ENCODE data around the gene CRAT. TPM values are rescaled to one million over a fixed set of nuclear protein-coding genes. Genes with fewer than 3 reads are reported as not detected.

CRAT gene
- total and polyA plus RNA-seq, 5 donors from 2014 or later: 8.7 to 12.5 (median 10.9) TPM

DNA sequence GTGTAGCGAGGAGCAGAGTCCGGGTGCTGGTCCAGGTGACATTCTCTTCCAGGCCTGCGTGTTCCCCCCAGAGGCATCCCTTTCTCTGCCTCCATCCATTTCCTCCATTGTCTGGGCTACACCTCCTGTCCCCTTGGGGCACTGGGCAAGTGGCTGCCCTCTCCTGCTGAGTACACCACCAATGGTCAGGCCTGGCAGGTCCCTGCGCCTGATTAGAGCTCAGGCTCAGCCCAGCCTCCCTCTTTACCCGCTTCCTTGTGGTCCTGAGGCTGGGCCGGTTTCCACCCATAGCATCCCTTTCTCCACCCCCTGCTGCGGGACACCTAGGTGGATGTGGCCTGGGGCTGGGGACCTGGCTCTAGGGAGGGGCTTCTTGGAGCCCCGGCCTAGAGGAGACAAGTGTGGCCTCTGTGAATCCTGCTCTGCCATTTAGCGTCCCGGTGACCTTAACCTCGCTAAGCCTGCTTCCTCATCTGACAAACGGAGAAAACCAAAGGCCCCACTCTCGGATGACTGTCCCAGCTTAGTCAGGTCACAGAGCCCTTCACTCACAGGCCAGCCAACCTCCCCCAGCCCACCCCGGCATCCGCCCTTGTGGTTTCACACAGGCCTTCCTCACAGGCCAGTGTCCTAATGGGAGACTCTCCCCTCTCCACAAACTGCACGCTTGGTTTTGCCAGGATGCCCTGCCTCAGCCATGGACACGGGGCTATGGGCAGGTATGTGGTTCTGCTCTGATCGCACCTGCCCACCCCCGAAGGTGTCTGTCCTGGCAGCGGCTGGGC is 16.8 kb downstream of the CRAT start:
- ATAC-seq (ENCODE audit: low read depth in 2 of 2) (no peak), DNase-seq (no peak)
- no peaks in the 10 kb centered on the region for H3K27me3 ChIP-seq (ENCODE audit: control insufficient read depth, insufficient read depth, low read length)
- H3K4me1 ChIP-seq (ENCODE audit: control insufficient read depth, insufficient read depth, low read length, poor library complexity, severe bottlenecking): no peaks in the 10 kb centered on the region
- H3K36me3 ChIP-seq (ENCODE audit: control insufficient read depth, insufficient read depth, low read length): peaks cover 12% of the 10 kb centered on the region
- Mint-ChIP-seq H3K27me3 (no peaks in the 10 kb centered on the region), H3K9me3 (no peaks in the 10 kb centered on the region), H3K4me1 (no peaks in the 10 kb centered on the region), H3K27ac (no peak overlapping the region), H3K4me3 (no peak overlapping the region), H3K36me3 (peaks cover 3% of the 10 kb centered on the region)
- no peak overlapping the region for H3K27ac ChIP-seq (ENCODE audit: insufficient read depth, low read length, poor library complexity, severe bottlenecking)
- H3K4me3 ChIP-seq (ENCODE audit: low read depth, low read length): no peak overlapping the region
- no peaks in the 10 kb centered on the region for H3K9me3 ChIP-seq (ENCODE audit: control insufficient read depth in 2 of 2, low read length in 2 of 2)

DNA sequence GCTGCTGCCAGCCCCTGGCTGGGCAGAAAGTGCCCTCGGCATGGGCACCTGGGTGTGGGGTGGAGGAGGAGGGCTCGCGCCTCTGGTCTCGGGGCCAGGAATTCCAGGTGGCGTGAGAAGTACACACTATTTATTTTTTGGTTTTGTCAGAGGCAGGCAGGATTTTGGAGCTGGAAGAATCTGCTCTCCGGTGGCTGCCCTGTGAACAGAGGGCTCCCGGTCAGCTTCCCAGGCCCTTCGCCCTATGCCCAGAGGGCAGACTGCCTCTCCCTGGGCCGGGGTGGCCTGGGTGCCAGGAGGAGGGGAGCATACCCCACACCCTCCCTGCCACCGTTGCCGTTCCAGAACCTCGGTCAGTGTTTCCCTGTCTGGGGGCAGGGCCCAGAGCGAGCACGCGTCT is 21.3 kb downstream of the CRAT start:
- no peak overlapping the region for H3K4me3 ChIP-seq (ENCODE audit: low read depth, low read length)
- no peak for ATAC-seq (ENCODE audit: low read depth in 2 of 2)
- peaks cover 37% of the 10 kb centered on the region for H3K36me3 ChIP-seq (ENCODE audit: control insufficient read depth, insufficient read depth, low read length)
- no peaks in the 10 kb centered on the region for H3K27me3 ChIP-seq (ENCODE audit: control insufficient read depth, insufficient read depth, low read length)
- H3K4me1 Mint-ChIP-seq: peaks cover 0 to 3% (median 0%) of the 10 kb centered on the region in 4 donors
- no peaks in the 10 kb centered on the region for H3K27me3 Mint-ChIP-seq
- no peaks in the 10 kb centered on the region for H3K9me3 Mint-ChIP-seq
- H3K9me3 ChIP-seq (ENCODE audit: control insufficient read depth in 2 of 2, low read length in 2 of 2): no peaks in the 10 kb centered on the region
- peaks cover 9% of the 10 kb centered on the region for H3K36me3 Mint-ChIP-seq
- no peak overlapping the region for H3K27ac ChIP-seq (ENCODE audit: insufficient read depth, low read length, poor library complexity, severe bottlenecking)
- H3K4me1 ChIP-seq (ENCODE audit: control insufficient read depth, insufficient read depth, low read length, poor library complexity, severe bottlenecking): no peaks in the 10 kb centered on the region
- no peak overlapping the region for H3K27ac Mint-ChIP-seq
- H3K4me3 Mint-ChIP-seq: no peak overlapping the region
- no peak for DNase-seq

DNA sequence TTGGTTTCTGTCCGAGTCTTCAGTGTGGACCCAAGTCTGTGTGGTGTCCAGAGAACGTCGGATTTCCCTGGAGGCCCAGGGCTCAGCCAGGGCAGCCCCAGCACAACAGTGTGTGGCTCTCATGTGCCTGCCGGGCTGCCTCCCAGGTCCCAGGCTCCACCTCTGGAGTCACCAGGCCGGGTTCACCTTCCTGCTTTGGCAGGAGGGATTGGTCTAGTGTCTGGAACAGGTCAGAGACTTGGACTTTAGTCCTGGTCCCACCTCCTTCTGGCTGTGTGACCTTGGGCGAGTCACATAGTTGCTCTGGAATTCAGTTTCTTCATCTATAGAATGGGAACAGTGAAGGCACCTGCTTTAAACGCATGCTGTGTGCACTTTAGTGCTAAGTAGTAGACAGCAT is 26.5 kb downstream of the CRAT start:
- H3K4me3 Mint-ChIP-seq: peak overlapping the region in 1 of 4 donors; percentile 38
- no peak for DNase-seq
- H3K27me3 ChIP-seq (ENCODE audit: control insufficient read depth, insufficient read depth, low read length): no peaks in the 10 kb centered on the region

DNA sequence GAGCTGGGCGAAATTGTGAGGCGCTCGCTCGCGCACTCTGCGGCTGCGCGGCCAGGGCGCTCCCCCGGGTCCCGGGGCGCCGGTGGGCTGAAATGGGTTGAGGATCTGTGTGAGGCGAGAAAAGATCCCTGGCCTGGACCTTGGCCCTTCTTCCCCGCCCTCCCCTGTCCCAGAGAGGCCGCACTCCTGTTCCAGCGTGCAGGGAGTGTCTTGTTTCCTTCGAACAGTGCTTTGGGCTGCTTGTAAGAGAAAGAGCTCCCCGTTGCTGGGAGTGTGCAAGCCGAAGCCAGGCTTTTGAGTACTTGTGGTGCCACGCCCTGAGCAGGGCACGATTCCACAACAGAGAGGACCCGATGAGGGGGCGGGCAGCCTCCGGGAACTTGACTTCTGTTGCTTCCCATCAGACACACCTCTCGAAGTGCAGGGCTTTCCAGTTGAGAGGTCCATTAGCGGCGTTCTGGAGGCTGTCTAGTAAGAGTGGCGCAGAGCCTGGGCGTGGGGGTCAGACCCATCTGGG is 29.1 kb downstream of the CRAT start:
- ATAC-seq (ENCODE audit: low read depth in 2 of 2) (no peak), DNase-seq (no peak)
- Histone ChIP-seq H3K4me3 (ENCODE audit: low read depth, low read length) (peak overlapping the region; percentile 76), H3K9me3 (ENCODE audit: control insufficient read depth in 2 of 2, low read length in 2 of 2) (no peaks in the 10 kb centered on the region), H3K36me3 (ENCODE audit: control insufficient read depth, insufficient read depth, low read length) (peaks cover 17% of the 10 kb centered on the region), H3K27me3 (ENCODE audit: control insufficient read depth, insufficient read depth, low read length) (no peaks in the 10 kb centered on the region), H3K27ac (ENCODE audit: insufficient read depth, low read length, poor library complexity, severe bottlenecking) (peak overlapping the region; percentile 73), H3K4me1 (ENCODE audit: control insufficient read depth, insufficient read depth, low read length, poor library complexity, severe bottlenecking) (peaks cover 20% of the 10 kb centered on the region)
- Mint-ChIP-seq H3K27me3 (peaks cover 5% of the 10 kb centered on the region), H3K36me3 (no peaks in the 10 kb centered on the region), H3K4me3 (peak overlapping the region; percentile 90 to 97 (median 94)), H3K9me3 (no peaks in the 10 kb centered on the region), H3K4me1 (peaks cover 0 to 31% (median 19%) of the 10 kb centered on the region in 4 donors), H3K27ac (peak overlapping the region in 2 of 3 donors; percentile 77 to 78)

More for the DNA sequence above, 26.5 kb downstream of the CRAT start:
- peaks cover 20% of the 10 kb centered on the region for H3K4me1 ChIP-seq (ENCODE audit: control insufficient read depth, insufficient read depth, low read length, poor library complexity, severe bottlenecking)
- Mint-ChIP-seq H3K9me3 (no peaks in the 10 kb centered on the region), H3K36me3 (peaks cover 9% of the 10 kb centered on the region), H3K27ac (no peak overlapping the region), H3K4me1 (peaks cover 0 to 30% (median 18%) of the 10 kb centered on the region in 4 donors), H3K27me3 (peaks cover 5% of the 10 kb centered on the region)
- H3K9me3 ChIP-seq (ENCODE audit: control insufficient read depth in 2 of 2, low read length in 2 of 2): no peaks in the 10 kb centered on the region
- no peak overlapping the region for H3K4me3 ChIP-seq (ENCODE audit: low read depth, low read length)
- no peak for ATAC-seq (ENCODE audit: low read depth in 2 of 2)
- no peak overlapping the region for H3K27ac ChIP-seq (ENCODE audit: insufficient read depth, low read length, poor library complexity, severe bottlenecking)
- H3K36me3 ChIP-seq (ENCODE audit: control insufficient read depth, insufficient read depth, low read length): peaks cover 25% of the 10 kb centered on the region

DNA sequence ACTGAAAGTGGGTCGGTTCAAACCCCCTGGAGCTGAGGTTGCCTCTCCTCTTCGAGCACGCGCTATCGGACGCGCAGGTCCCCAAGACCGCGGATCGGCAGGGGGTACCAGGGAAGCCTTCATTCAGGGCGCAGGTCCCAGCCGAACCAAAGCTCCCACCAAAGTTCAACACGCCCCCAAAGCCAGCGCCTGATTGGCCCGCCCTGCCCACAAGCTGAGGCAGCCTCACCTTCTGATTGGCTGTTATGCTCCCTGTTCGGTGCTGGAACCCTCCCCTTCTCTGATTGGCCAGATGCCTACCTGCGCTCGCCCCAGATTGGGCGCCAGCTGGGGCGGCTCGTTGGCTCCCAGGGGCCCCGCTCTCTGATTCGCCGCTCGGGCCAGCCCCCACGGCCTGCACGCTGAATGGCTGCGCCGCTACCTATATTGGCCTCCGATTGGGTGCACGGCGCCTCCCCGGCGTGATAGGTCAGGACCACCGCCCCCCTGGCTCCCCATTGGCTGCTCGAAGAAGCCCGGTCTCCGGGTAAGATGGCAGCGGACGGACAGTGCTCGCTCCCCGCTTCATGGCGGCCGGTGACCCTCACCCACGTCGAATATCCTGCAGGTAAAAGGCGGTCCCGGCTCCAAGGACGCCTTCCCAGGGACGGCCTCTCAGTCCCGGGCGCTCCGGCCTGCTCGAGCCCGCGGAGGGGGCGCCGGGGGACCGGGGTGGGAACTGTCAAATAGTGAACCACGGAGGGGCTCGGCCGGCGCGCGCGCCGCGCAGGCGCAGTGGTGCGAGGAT is 29.8 kb downstream of the CRAT start, which contains the start of gene DOLPP1:
DOLPP1 (plus strand) TSS at position 511 of the 787 bp plus-strand sequence; CDS start at position 532, 21 bp downstream.
- Mint-ChIP-seq H3K4me3 (peak within 1 kb of the TSS; percentile 90 to 97 (median 94)), H3K27me3 (peaks cover 5% of the 10 kb centered on the region), H3K4me1 (peaks cover 0 to 31% (median 19%) of the 10 kb centered on the region in 4 donors), H3K9me3 (no peaks in the 10 kb centered on the region), H3K27ac (peak within 1 kb of the TSS; percentile 66 to 84 (median 77)), H3K36me3 (no peaks in the 10 kb centered on the region)
- DNase-seq (peak; percentile 97 to 100 (median 99)), ATAC-seq (ENCODE audit: low read depth in 2 of 2) (peak; percentile 95 to 96)
- peak within 1 kb of the TSS; percentile 73 for H3K27ac ChIP-seq (ENCODE audit: insufficient read depth, low read length, poor library complexity, severe bottlenecking)
- H3K4me1 ChIP-seq (ENCODE audit: control insufficient read depth, insufficient read depth, low read length, poor library complexity, severe bottlenecking): peaks cover 20% of the 10 kb centered on the region
- no peaks in the 10 kb centered on the region for H3K9me3 ChIP-seq (ENCODE audit: control insufficient read depth in 2 of 2, low read length in 2 of 2)
- H3K36me3 ChIP-seq (ENCODE audit: control insufficient read depth, insufficient read depth, low read length): peaks cover 11% of the 10 kb centered on the region
- H3K4me3 ChIP-seq (ENCODE audit: low read depth, low read length): peak within 1 kb of the TSS; percentile 83
- no peaks in the 10 kb centered on the region for H3K27me3 ChIP-seq (ENCODE audit: control insufficient read depth, insufficient read depth, low read length)

DNA sequence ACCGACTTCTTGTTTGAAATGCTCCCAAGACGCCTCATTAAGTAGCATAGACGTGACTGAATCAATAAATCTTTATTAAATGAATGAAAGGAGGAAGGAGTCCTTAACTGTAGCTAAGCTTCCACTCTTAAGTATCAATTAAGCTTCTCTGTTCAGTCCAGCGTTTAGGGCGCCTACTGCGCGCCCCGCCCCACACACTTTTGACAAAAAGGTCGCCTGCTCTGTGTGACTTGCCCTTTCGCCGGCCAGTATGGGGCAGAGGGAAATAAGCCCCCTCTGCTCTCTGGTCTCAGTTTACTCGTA is 30.3 kb downstream of the CRAT start:
- DNase-seq (no peak), ATAC-seq (ENCODE audit: low read depth in 2 of 2) (no peak)
- no peaks in the 10 kb centered on the region for H3K9me3 ChIP-seq (ENCODE audit: control insufficient read depth in 2 of 2, low read length in 2 of 2)
- Mint-ChIP-seq H3K9me3 (no peaks in the 10 kb centered on the region), H3K27me3 (peaks cover 5% of the 10 kb centered on the region), H3K4me3 (peak overlapping the region; percentile 90 to 97 (median 94)), H3K36me3 (no peaks in the 10 kb centered on the region), H3K4me1 (peaks cover 0 to 30% (median 19%) of the 10 kb centered on the region in 4 donors), H3K27ac (peak overlapping the region; percentile 66 to 84 (median 77))
- H3K27ac ChIP-seq (ENCODE audit: insufficient read depth, low read length, poor library complexity, severe bottlenecking): peak overlapping the region; percentile 60
- H3K36me3 ChIP-seq (ENCODE audit: control insufficient read depth, insufficient read depth, low read length): peaks cover 6% of the 10 kb centered on the region
- no peaks in the 10 kb centered on the region for H3K27me3 ChIP-seq (ENCODE audit: control insufficient read depth, insufficient read depth, low read length)
- H3K4me3 ChIP-seq (ENCODE audit: low read depth, low read length): peak overlapping the region; percentile 83
- H3K4me1 ChIP-seq (ENCODE audit: control insufficient read depth, insufficient read depth, low read length, poor library complexity, severe bottlenecking): peaks cover 20% of the 10 kb centered on the region

DNA sequence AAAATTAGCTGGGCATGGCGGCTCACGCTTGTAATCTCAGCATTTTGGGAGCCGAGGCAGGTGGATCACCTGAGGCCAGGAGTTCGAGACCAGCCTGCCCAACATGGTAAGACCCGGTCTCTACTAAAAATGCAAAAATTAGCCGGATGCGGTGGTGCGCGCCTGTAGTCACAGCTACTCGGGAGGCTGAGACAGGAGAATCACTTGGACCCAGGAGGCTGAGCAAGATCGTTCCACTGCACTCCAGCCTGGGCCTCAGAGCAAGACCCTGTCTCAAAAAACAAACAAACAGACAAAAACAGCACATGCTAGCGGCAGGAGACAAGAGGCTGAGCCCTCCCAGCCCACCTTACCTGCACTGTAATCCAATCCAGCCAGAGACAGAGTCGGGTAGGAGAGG is 30.8 kb downstream of the CRAT start:
- Histone ChIP-seq H3K4me1 (ENCODE audit: control insufficient read depth, insufficient read depth, low read length, poor library complexity, severe bottlenecking) (peaks cover 20% of the 10 kb centered on the region), H3K27me3 (ENCODE audit: control insufficient read depth, insufficient read depth, low read length) (no peaks in the 10 kb centered on the region), H3K9me3 (ENCODE audit: control insufficient read depth in 2 of 2, low read length in 2 of 2) (no peaks in the 10 kb centered on the region), H3K27ac (ENCODE audit: insufficient read depth, low read length, poor library complexity, severe bottlenecking) (peak overlapping the region; percentile 60), H3K36me3 (ENCODE audit: control insufficient read depth, insufficient read depth, low read length) (peaks cover 1% of the 10 kb centered on the region), H3K4me3 (ENCODE audit: low read depth, low read length) (peak overlapping the region; percentile 83)
- Mint-ChIP-seq H3K36me3 (no peaks in the 10 kb centered on the region), H3K4me1 (peaks cover 0 to 30% (median 18%) of the 10 kb centered on the region in 4 donors), H3K27me3 (peaks cover 5% of the 10 kb centered on the region), H3K27ac (peak overlapping the region in 1 of 3 donors; percentile 66), H3K9me3 (no peaks in the 10 kb centered on the region), H3K4me3 (peak overlapping the region; percentile 90 to 97 (median 94))
- no peak for DNase-seq
- ATAC-seq (ENCODE audit: low read depth in 2 of 2): no peak
